ENCODE results near the gene COL4A5. TPM values are rescaled to one million over a fixed set of nuclear protein-coding genes. Genes with fewer than 3 reads are reported as not detected.

COL4A5 gene
- total RNA-seq, 1 experiment from 2014 or later, result 29.4 TPM

DNA sequence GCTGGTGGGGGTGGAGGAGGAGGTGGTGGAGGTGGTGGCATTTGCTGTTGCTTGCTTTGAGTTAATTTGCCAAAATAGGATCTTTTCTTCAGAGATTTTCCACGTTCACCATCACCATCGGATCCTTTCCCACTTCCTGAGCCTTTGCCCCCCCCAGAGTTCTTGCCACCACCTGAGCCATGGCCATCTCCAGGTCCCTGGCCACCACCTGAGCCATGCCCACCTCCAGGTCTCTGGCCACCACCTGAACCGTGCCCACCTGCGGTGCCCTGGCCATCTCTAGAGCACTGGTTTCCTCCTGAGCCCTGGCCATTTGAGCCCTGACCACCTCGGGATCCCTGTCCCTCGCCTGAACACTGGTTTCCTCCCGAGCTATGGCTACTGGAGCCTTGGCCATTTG is 294.8 kb downstream of the COL4A5 start:
- no peak overlapping the region for H3K4me3 ChIP-seq (replicated peaks in 1 of 2; ENCODE audit: low read depth in 1 of 2, low read length in 2 of 2)
- no peak overlapping the region for H2AFZ ChIP-seq (ENCODE audit: low read depth, low read length, poor library complexity, severe bottlenecking)
- H4K20me1 ChIP-seq (ENCODE audit: insufficient read depth), result no peaks in the 10 kb centered on the region
- H3K9ac ChIP-seq (ENCODE audit: low read length), result no peak overlapping the region
- no peaks in the 10 kb centered on the region for H3K9me3 ChIP-seq (ENCODE audit: control insufficient read depth in 1 of 2, insufficient read depth in 1 of 2, low read depth in 1 of 2, low read length in 2 of 2)
- RAD21 ChIA-PET (ENCODE audit: low non-redundant PET in 1 of 2, low total read pairs in 2 of 2, uncharacterized antibody in 2 of 2, unreplicated experiment in 2 of 2), result no interaction called here
- TF ChIP-seq, protein P1, sequence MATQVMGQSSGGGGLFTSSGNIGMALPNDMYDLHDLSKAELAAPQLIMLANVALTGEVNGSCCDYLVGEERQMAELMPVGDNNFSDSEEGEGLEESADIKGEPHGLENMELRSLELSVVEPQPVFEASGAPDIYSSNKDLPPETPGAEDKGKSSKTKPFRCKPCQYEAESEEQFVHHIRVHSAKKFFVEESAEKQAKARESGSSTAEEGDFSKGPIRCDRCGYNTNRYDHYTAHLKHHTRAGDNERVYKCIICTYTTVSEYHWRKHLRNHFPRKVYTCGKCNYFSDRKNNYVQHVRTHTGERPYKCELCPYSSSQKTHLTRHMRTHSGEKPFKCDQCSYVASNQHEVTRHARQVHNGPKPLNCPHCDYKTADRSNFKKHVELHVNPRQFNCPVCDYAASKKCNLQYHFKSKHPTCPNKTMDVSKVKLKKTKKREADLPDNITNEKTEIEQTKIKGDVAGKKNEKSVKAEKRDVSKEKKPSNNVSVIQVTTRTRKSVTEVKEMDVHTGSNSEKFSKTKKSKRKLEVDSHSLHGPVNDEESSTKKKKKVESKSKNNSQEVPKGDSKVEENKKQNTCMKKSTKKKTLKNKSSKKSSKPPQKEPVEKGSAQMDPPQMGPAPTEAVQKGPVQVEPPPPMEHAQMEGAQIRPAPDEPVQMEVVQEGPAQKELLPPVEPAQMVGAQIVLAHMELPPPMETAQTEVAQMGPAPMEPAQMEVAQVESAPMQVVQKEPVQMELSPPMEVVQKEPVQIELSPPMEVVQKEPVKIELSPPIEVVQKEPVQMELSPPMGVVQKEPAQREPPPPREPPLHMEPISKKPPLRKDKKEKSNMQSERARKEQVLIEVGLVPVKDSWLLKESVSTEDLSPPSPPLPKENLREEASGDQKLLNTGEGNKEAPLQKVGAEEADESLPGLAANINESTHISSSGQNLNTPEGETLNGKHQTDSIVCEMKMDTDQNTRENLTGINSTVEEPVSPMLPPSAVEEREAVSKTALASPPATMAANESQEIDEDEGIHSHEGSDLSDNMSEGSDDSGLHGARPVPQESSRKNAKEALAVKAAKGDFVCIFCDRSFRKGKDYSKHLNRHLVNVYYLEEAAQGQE (IDR thresholded peaks at IDR 0.05; ENCODE audit: low read depth), result no peak
- TF ChIP-seq SIN3A (IDR thresholded peaks at IDR 0.05; ENCODE audit: low read depth) (no peak), EZH2 (IDR thresholded peaks at IDR 0.05) (no peak), CTCF (IDR thresholded peaks at IDR 0.05 in 2 of 3, conservative IDR thresholded peaks at IDR 0.05 in 1 of 3; ENCODE audit: borderline replicate concordance in 1 of 3, insufficient read depth in 1 of 3, low read depth in 2 of 3, low read length in 2 of 3) (no peak), POLR2AphosphoS5 (IDR thresholded peaks at IDR 0.05; ENCODE audit: low read depth, low read length) (no peak)
- POLR2A ChIA-PET, result no interaction called here
- no peak for ATAC-seq
- intact Hi-C loops (cut with micrococcal nuclease), result no loop called here
- no peak overlapping the region for H3K27ac ChIP-seq (ENCODE audit: low read depth, low read length)
- no peaks in the 10 kb centered on the region for H3K79me2 ChIP-seq (ENCODE audit: insufficient read depth, low read length)
- DNase-seq (ENCODE audit: low read depth, low spot score), result no peak
- no peaks in the 10 kb centered on the region for H3K4me1 ChIP-seq (ENCODE audit: control insufficient read depth in 1 of 2, insufficient read depth in 2 of 2, low read length in 2 of 2)
- no peaks in the 10 kb centered on the region for H3K9me2 ChIP-seq (ENCODE audit: insufficient read depth)
- no peaks in the 10 kb centered on the region for H3K27me3 ChIP-seq (ENCODE audit: insufficient read depth, low read length)
- H3K36me3 ChIP-seq (ENCODE audit: control insufficient read depth in 1 of 2, insufficient read depth in 2 of 2, low read length in 2 of 2), result no peaks in the 10 kb centered on the region
- H3K4me2 ChIP-seq (ENCODE audit: low read length), result no peak overlapping the region
- CTCF ChIA-PET, result no interaction called here
- no TSS peak for BruUV-seq (replicated peaks)
